Coronary artery (tissue), 2 donors: ENCODE measurements around the gene C1QL1.

Experiments used
- DNase-seq: peaks from one replicate; pipeline ENCODE4 v3.0.0-alpha.2; 2017; ENCODE audit warnings: low spot score
- H3K27ac ChIP-seq, 2 donors: fragments of 200-600 bp; sonication (generic); one replicate each; pipeline ENCODE4 v1.5.1; 2016 to 2019
- H3K4me3 ChIP-seq: fragments of 200-600 bp; sonication (generic); 2 replicates; pipeline ENCODE4 v1.5.1; 2016; ENCODE audit warnings: mild to moderate bottlenecking, moderate library complexity
- CTCF ChIP-seq: fragments of 200-600 bp; sonication (generic); IDR thresholded peaks from one replicate; pipeline ENCODE4 v1.5.1; 2019; ENCODE audit warnings: antibody characterized with exemption

C1QL1 gene

GRCh38 chr17:44998646-44999045, 30.5 kb upstream of the C1QL1 start:
- H3K27ac ChIP-seq = no peak overlapping the region
- no peak for TF ChIP-seq CTCF
- H3K4me3 ChIP-seq = no peak overlapping the region
- DNase-seq = no peak

- Histone ChIP-seq H3K4me3 (no peak overlapping the region), H3K27ac (no peak overlapping the region)
- no peak for DNase-seq
- TF ChIP-seq CTCF = no peak
These were observed 29.8 kb upstream of the C1QL1 start for GRCh38 chr17:44997733-44998520.

- H3K4me3 ChIP-seq = no peak overlapping the region
- H3K27ac ChIP-seq = no peak overlapping the region
- TF ChIP-seq CTCF = no peak
- DNase-seq = no peak
These were observed 28.2 kb upstream of the C1QL1 start for GRCh38 chr17:44996304-44996703.

GRCh38 chr17:44995436-44996001, 27.4 kb upstream of the C1QL1 start:
- TF ChIP-seq CTCF = no peak
- no peak for DNase-seq

GRCh38 chr17:44992242-44992939, 24.3 kb upstream of the C1QL1 start:
- no peak for DNase-seq
- no peak for TF ChIP-seq CTCF
- H3K4me3 ChIP-seq = no peak overlapping the region
- no peak overlapping the region for H3K27ac ChIP-seq

More at GRCh38 chr17:44995436-44996001, 27.4 kb upstream of the C1QL1 start:
- no peak overlapping the region for H3K27ac ChIP-seq
- H3K4me3 ChIP-seq = no peak overlapping the region

GRCh38 chr17:44990994-44991393, 22.9 kb upstream of the C1QL1 start:
- H3K4me3 ChIP-seq = no peak overlapping the region
- no peak for DNase-seq
- H3K27ac ChIP-seq = no peak overlapping the region
- no peak for TF ChIP-seq CTCF
